Endothelial cell of umbilical vein (primary cell): Measurements from ENCODE around the gene INPP5A. TPM values are rescaled to one million over a fixed set of nuclear protein-coding genes. Genes with fewer than 3 reads are reported as not detected.

Experiments
- BruUV-seq: library from RNA; stranded (reverse); fragments of 400-500 nt; replicated peaks from 2 replicates; lab custom pipeline; 2021; lab: Mats Ljungman, UMichigan
- CTCF ChIA-PET: fragments of 300-600, 350-600 bp; sonication (Branson Sonifier 250); formaldehyde crosslinking; loops from one replicate; lab custom pipeline; 2021; ENCODE audit warnings: antibody characterized with exemption, inconsistent platforms; lab: Charles Lee
- POLR2A ChIA-PET: fragments of 300-600, 350-600 bp; sonication (Branson Sonifier 250); formaldehyde crosslinking; loops from one replicate; lab custom pipeline; 2021; ENCODE audit warnings: antibody characterized with exemption, inconsistent platforms; lab: Charles Lee
- DNase-seq: peaks from one replicate; pipeline ENCODE4 v3.0.0-alpha.2; 2011; ENCODE audit warnings: low read depth, low spot score
- FAIRE-seq: peaks from 2 replicates; lab custom pipeline; 2011; peaks lifted over from hg19 to GRCh38; lab: Jason Lieb, UNC
- H2AFZ ChIP-seq: 2 replicates; pipeline ENCODE4 v1.6.0; 2012; ENCODE audit warnings: low read depth, low read length, control low read depth, inconsistent platforms
- H3K27ac ChIP-seq: 2 replicates; pipeline ENCODE4 v1.5.1; 2011; ENCODE audit warnings: low read depth, mild to moderate bottlenecking, control low read depth, low read length, moderate library complexity; ENCODE audit not compliant: insufficient read depth
- H3K27me3 ChIP-seq, 2 experiments: 2 replicates each; pipeline versions ENCODE4 v1.6.0 to v1.6.1; 2011; ENCODE audit warnings: low read length in 2 of 2, mixed read lengths in 1 of 2; ENCODE audit not compliant: control insufficient read depth in 2 of 2, insufficient read depth in 2 of 2
- H3K36me3 ChIP-seq, 2 experiments: 2 replicates in 1 of 2; 3 replicates in 1 of 2; pipeline ENCODE4 v1.5.1; 2011; ENCODE audit warnings: low read length in 2 of 2, mild to moderate bottlenecking in 1 of 2, moderate library complexity in 1 of 2; ENCODE audit not compliant: control insufficient read depth in 2 of 2, insufficient read depth in 2 of 2; ENCODE audit errors: extremely low read depth in 1 of 2
- H3K4me1 ChIP-seq: 3 replicates; pipeline ENCODE4 v1.5.1; 2011; ENCODE audit warnings: mild to moderate bottlenecking, low read length; ENCODE audit not compliant: control insufficient read depth, insufficient read depth; ENCODE audit errors: extremely low read depth
- H3K4me2 ChIP-seq: 2 replicates; pipeline ENCODE4 v1.6.1; 2011; ENCODE audit warnings: low read length, control low read depth, mixed read lengths; ENCODE audit not compliant: insufficient read depth
- H3K4me3 ChIP-seq, 3 experiments: fragments of 200-600 bp in 1 of 3; sonication (generic), shearing (Covaris generic) in 1 of 3; replicated peaks in 1 of 3; 2 replicates each; pipeline ENCODE4 v1.5.1; 2011 to 2016; ENCODE audit warnings: control low read depth in 3 of 3, low read length in 3 of 3, mild to moderate bottlenecking in 2 of 3, inconsistent platforms in 1 of 3, low read depth in 1 of 3, moderate library complexity in 1 of 3; ENCODE audit not compliant: insufficient read depth in 1 of 3
- H3K79me2 ChIP-seq: 2 replicates; pipeline ENCODE4 v1.6.0; 2012; ENCODE audit warnings: low read length, inconsistent platforms; ENCODE audit not compliant: control insufficient read depth, insufficient read depth
- H3K9ac ChIP-seq: replicated peaks from 2 replicates; pipeline ENCODE3; 2011; ENCODE audit warnings: low read length, control low read depth; ENCODE audit not compliant: insufficient read depth; ENCODE audit errors: extremely low read depth
- H3K9me1 ChIP-seq: replicated peaks from 3 replicates; pipeline ENCODE4 v1.6.0; 2011; ENCODE audit warnings: mild to moderate bottlenecking, low read length; ENCODE audit not compliant: control insufficient read depth, insufficient read depth; ENCODE audit errors: extremely low read depth
- H3K9me3 ChIP-seq: replicated peaks from 2 replicates; pipeline ENCODE4 v1.5.1; 2012; ENCODE audit warnings: low read length, inconsistent platforms; ENCODE audit not compliant: control insufficient read depth, insufficient read depth
- H4K20me1 ChIP-seq: replicated peaks from 2 replicates; pipeline ENCODE3; 2011; ENCODE audit warnings: mild to moderate bottlenecking, low read length; ENCODE audit not compliant: control insufficient read depth, insufficient read depth; ENCODE audit errors: extremely low read depth
- CTCF ChIP-seq, 2 donors: IDR thresholded peaks; 1 replicate in 1 of 2; 2 replicates in 1 of 2; pipeline ENCODE4 v1.5.1; 2011; ENCODE audit warnings: low read length in 2 of 2, mild to moderate bottlenecking in 2 of 2, moderate library complexity in 2 of 2, control low read depth in 1 of 2, inconsistent platforms in 1 of 2, low read depth in 1 of 2; ENCODE audit not compliant: insufficient read depth in 1 of 2; ENCODE audit errors: extremely low read depth in 1 of 2
- EZH2 ChIP-seq: IDR thresholded peaks from 2 replicates; pipeline ENCODE4 v1.6.1; 2012; ENCODE audit warnings: borderline replicate concordance, low read depth, mild to moderate bottlenecking, moderate library complexity, low read length, inconsistent platforms; ENCODE audit not compliant: severe bottlenecking
- FOS ChIP-seq: IDR thresholded peaks from 2 replicates; pipeline ENCODE4 v1.6.1; 2011; ENCODE audit warnings: mild to moderate bottlenecking, low read length, moderate library complexity, borderline replicate concordance; ENCODE audit not compliant: insufficient read depth
- GATA2 ChIP-seq: IDR thresholded peaks from 2 replicates; pipeline ENCODE4 v1.7.0; 2011; ENCODE audit warnings: low read depth, mild to moderate bottlenecking, moderate library complexity, mixed read lengths, low read length; ENCODE audit not compliant: insufficient read length, insufficient read depth
- JUN ChIP-seq: IDR thresholded peaks from 2 replicates; pipeline ENCODE4 v1.6.1; 2011; ENCODE audit warnings: borderline replicate concordance, low read depth; ENCODE audit not compliant: insufficient read length, insufficient read depth
- MAX ChIP-seq: IDR thresholded peaks from 2 replicates; pipeline ENCODE4 v1.6.1; 2011; ENCODE audit not compliant: insufficient read depth, insufficient read length
- MYC ChIP-seq: IDR thresholded peaks from one replicate; pipeline ENCODE4 v1.6.1; 2011; ENCODE audit warnings: mild to moderate bottlenecking, low read depth, low read length
- POLR2A ChIP-seq: IDR thresholded peaks from 2 replicates; pipeline ENCODE4 v1.6.1; 2012; ENCODE audit warnings: low read depth, mild to moderate bottlenecking, control low read depth, low read length
- POLR2AphosphoS5 ChIP-seq: IDR thresholded peaks from 2 replicates; pipeline ENCODE4 v1.6.1; 2012; ENCODE audit warnings: low read depth, mild to moderate bottlenecking, control low read depth, low read length, moderate library complexity; ENCODE audit not compliant: insufficient read depth
- dilution Hi-C: fragments of 300-500 bp; cut with MboI; formaldehyde crosslinking; loops from one replicate; pipeline ENCODE4 v1.15.0; 2019; ENCODE audit warnings: low sequenced_read_pairs; ENCODE audit not compliant: extremely low pct_ligation_motif_present
- intact Hi-C: fragments of 100-400 bp; cut with micrococcal nuclease; formaldehyde crosslinking; loops from one replicate; pipeline ENCODE4 v1.10.0; 2022
- polyA plus RNA-seq, 4 experiments: library from polyadenylated mRNA; depleted of rRNA in 3 of 4; stranded (reverse) in 3 of 4; unstranded in 1 of 4; fragments of >200 nt; gene quantifications; 2 replicates each; pipeline versions ENCODE4 v1.2.1 to v1.2.3, GENCODE V29; 2011 to 2012; ENCODE audit warnings: missing spikeins in 1 of 4
- total RNA-seq: library from RNA; stranded (reverse); gene quantifications from 2 replicates; pipeline ENCODE4 v1.2.3, GENCODE V29; 2021

The INPP5A gene
- total and polyA plus RNA-seq, 2 donors (not counting 3 experiments of a cell fraction or from before 2014, with no cell fraction given), result 22.9 to 33.2 TPM

DNA sequence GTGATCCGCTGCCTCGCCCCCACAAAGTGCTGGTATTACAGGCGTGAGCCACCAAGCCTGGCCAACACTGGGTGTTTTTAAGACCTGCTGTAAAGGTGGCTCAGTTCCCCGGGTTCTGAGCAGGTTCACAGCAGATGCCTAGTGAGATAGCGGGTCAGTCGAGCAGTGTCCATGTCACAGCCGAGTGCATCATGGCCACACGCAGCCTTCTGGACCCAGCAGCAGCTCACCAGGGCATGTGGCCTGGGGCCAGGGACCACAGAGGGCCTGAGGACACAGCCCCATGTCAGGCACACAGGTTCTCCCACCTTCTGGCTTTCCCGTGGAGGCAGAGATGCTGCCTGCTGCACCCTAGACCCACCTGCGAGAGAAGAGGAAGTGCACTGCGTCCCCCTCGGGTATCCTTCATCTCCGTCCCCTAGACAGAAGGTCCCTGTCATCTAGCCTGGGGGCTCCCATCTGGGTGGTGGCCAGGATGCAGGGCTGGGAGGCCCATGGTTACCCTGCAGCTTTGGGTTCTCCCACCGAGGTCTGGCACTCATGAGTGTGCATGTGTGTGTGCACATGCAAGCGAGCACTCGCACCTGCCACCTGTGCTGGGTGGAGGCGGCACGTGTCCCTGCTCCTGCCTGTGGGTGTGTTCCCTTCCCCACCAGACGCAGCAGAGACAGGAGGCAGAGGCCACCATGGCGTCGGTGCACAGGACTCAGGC is 149.8 kb downstream of the INPP5A start:
- peaks cover 20% of the 10 kb centered on the region for H3K79me2 ChIP-seq
- CTCF ChIA-PET, result no interaction called here
- no peaks in the 10 kb centered on the region for H3K27me3 ChIP-seq
- no peak overlapping the region for H3K4me2 ChIP-seq
- no peaks in the 10 kb centered on the region for H3K9me1 ChIP-seq
- DNase-seq (no peak), FAIRE-seq (no peak)
- POLR2A ChIA-PET, result no interaction called here
- no TSS peak for BruUV-seq
- dilution Hi-C loops (no loop called here), intact Hi-C loops (no loop called here)
- no peaks in the 10 kb centered on the region for H3K36me3 ChIP-seq
- H3K27ac ChIP-seq, result no peak overlapping the region
- TF ChIP-seq FOS, result no peak
- no peak for TF ChIP-seq EZH2
- no peak for TF ChIP-seq JUN
- no peak for TF ChIP-seq GATA2
- no peak for TF ChIP-seq POLR2AphosphoS5
- TF ChIP-seq CTCF (IDR thresholded peaks at IDR 0.05; ENCODE audit: extremely low read depth in 1 of 2, insufficient read depth in 1 of 2, low read depth in 1 of 2, low read length in 2 of 2), result no peak
- TF ChIP-seq MAX, result no peak
- no peak for TF ChIP-seq MYC
- TF ChIP-seq POLR2A, result no peak
- no peaks in the 10 kb centered on the region for H3K9me3 ChIP-seq
- H3K4me1 ChIP-seq, result peaks cover 10% of the 10 kb centered on the region
- no peak overlapping the region for H3K9ac ChIP-seq
- no peak overlapping the region for H2AFZ ChIP-seq
- H4K20me1 ChIP-seq, result no peaks in the 10 kb centered on the region
- no peak overlapping the region for H3K4me3 ChIP-seq
